Non-pigmented ciliary epithelial cell (primary cell): Measurements from ENCODE around the gene ADGRB2.

ENCODE experiments used
- DNase-seq: peaks from one replicate; pipeline ENCODE4 v3.0.0-alpha.2; 2010; ENCODE audit warnings: low read depth

ADGRB2 gene

GRCh38 chr1:31782421-31783410 lies 18.6 kb upstream of the ADGRB2 start:
- no peak for DNase-seq

- no peak for DNase-seq
Measured at GRCh38 chr1:31781756-31782371, 17.7 kb upstream of the ADGRB2 start.

- no peak for DNase-seq
Measured at GRCh38 chr1:31781138-31781755, 17.1 kb upstream of the ADGRB2 start.

- DNase-seq = no peak
Measured at GRCh38 chr1:31780632-31781031, 16.5 kb upstream of the ADGRB2 start.

GRCh38 chr1:31779687-31780086 lies 15.5 kb upstream of the ADGRB2 start:
- DNase-seq = no peak

GRCh38 chr1:31778763-31779488 lies 14.8 kb upstream of the ADGRB2 start:
- no peak for DNase-seq

- no peak for DNase-seq
Measured at GRCh38 chr1:31776516-31776915, 12.4 kb upstream of the ADGRB2 start.

- no peak for DNase-seq
Measured at GRCh38 chr1:31776032-31776431, 11.9 kb upstream of the ADGRB2 start.

GRCh38 chr1:31775210-31775999 lies 11.3 kb upstream of the ADGRB2 start:
- no peak for DNase-seq

GRCh38 chr1:31774495-31774894 lies 10.4 kb upstream of the ADGRB2 start:
- DNase-seq = no peak

- no peak for DNase-seq
Measured at GRCh38 chr1:31773861-31774260, 9.7 kb upstream of the ADGRB2 start.

- no peak for DNase-seq
Measured at GRCh38 chr1:31772669-31773248, 8.6 kb upstream of the ADGRB2 start.

- DNase-seq = no peak
Measured at GRCh38 chr1:31771891-31772668, 7.9 kb upstream of the ADGRB2 start.

- DNase-seq = no peak
Measured at GRCh38 chr1:31769720-31770390, 5.7 kb upstream of the ADGRB2 start.

GRCh38 chr1:31768939-31769704 lies 5.0 kb upstream of the ADGRB2 start:
- DNase-seq = no peak

- no peak for DNase-seq
Measured at GRCh38 chr1:31768407-31768907, 4.3 kb upstream of the ADGRB2 start.

GRCh38 chr1:31767225-31767624 lies 3.1 kb upstream of the ADGRB2 start:
- DNase-seq = no peak

- no peak for DNase-seq
Measured at GRCh38 chr1:31765516-31765915, 1.4 kb upstream of the ADGRB2 start.

GRCh38 chr1:31765041-31765467 lies 914 bp upstream of the ADGRB2 start:
- DNase-seq = no peak
